Esophagus (tissue), 2 donors: ENCODE results near the gene PHF21B. TPM values are rescaled to one million over a fixed set of nuclear protein-coding genes. Genes with fewer than 3 reads are reported as not detected.

Source experiments
- H3K27ac ChIP-seq, 2 donors: one replicate each; pipeline ENCODE4 v1.5.1; 2013; ENCODE audit warnings: low read depth in 2 of 2, mild to moderate bottlenecking in 2 of 2, inconsistent platforms in 1 of 2, low read length in 1 of 2, moderate library complexity in 1 of 2
- H3K27me3 ChIP-seq, 2 donors: one replicate each; pipeline ENCODE4 v1.6.1; 2013; ENCODE audit warnings: low read length in 2 of 2, control low read depth in 1 of 2, mild to moderate bottlenecking in 1 of 2; ENCODE audit not compliant: insufficient read depth in 2 of 2, control insufficient read depth in 1 of 2
- H3K36me3 ChIP-seq, 2 donors: one replicate each; pipeline ENCODE4 v1.6.1; 2013; ENCODE audit warnings: low read length in 1 of 2; ENCODE audit not compliant: control insufficient read depth in 2 of 2, insufficient read depth in 2 of 2
- H3K4me1 ChIP-seq, 2 donors: one replicate each; pipeline ENCODE4 v1.6.1; 2013; ENCODE audit warnings: low read length in 1 of 2; ENCODE audit not compliant: control insufficient read depth in 2 of 2, insufficient read depth in 2 of 2
- H3K4me3 ChIP-seq, 2 donors: one replicate each; pipeline ENCODE4 v1.5.1; 2013; ENCODE audit warnings: low read length in 2 of 2, mild to moderate bottlenecking in 2 of 2, low read depth in 1 of 2, moderate library complexity in 1 of 2
- H3K9me3 ChIP-seq, 2 donors: one replicate each; pipeline ENCODE4 v1.6.1; 2013; ENCODE audit warnings: mild to moderate bottlenecking in 2 of 2, low read depth in 1 of 2, low read length in 1 of 2, moderate library complexity in 1 of 2; ENCODE audit not compliant: control insufficient read depth in 2 of 2, insufficient read depth in 1 of 2
- WGBS, 2 donors: extraction: QIAGEN DNeasy Blood & Tissue Kit; methylation state at CpG; one replicate each; pipeline ENCODE4 v1.1.7; 2013; 5-methylcytosine and 5-hydroxymethylcytosine counted together
- polyA plus RNA-seq, 2 donors: library from polyadenylated mRNA; stranded (reverse); fragments of 200-250 nt; gene quantifications; one replicate each; pipeline ENCODE4 v1.2.3, GENCODE V29; 2013
- donor health status: healthy with polysubstance abuse.
- donor health status: Bipolar disorder and iron deficiency.

The PHF21B gene
- polyA plus RNA-seq, 2 donors, result 0.08 to 0.25 TPM

DNA sequence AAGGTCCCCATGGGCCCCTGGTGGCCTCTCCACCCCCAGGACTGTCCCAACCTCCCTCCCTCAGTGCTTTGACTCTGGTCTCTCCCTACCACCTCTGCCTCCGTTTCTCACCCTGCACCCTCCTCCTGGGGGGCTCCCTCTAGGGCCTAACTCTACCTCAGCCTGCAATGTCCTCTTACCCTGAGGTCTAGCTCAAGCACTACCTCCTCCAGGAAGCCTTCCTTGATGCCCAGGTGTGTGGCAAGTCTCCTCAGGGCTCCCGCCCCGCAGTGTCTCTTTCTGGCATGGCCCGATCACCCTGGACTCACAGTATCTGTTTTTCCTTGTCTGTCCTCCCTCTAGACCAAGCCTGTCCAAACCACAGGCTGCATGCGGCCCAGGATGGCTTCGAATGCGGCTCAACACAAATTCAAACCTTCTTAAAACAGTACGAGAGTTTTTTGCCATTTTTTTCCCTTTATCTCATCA is 90.8 kb downstream of the PHF21B start:
- Histone ChIP-seq H3K4me3 (no peak overlapping the region), H3K27me3 (no peaks in the 10 kb centered on the region), H3K4me1 (no peaks in the 10 kb centered on the region), H3K36me3 (no peaks in the 10 kb centered on the region), H3K27ac (no peak overlapping the region), H3K9me3 (no peaks in the 10 kb centered on the region)
- 87 to 91% methylated on average over 8 of the region's 8 CpGs for WGBS, 2 donors

- Histone ChIP-seq H3K27me3 (no peaks in the 10 kb centered on the region), H3K36me3 (no peaks in the 10 kb centered on the region), H3K9me3 (no peaks in the 10 kb centered on the region), H3K4me3 (no peak overlapping the region), H3K27ac (no peak overlapping the region), H3K4me1 (no peaks in the 10 kb centered on the region)
- WGBS, 2 donors, result 74 to 82% methylated on average over 16 to 18 of the region's 18 CpGs
Observed at GRCh38 chr22:44918166-44918924, 91.5 kb downstream of the PHF21B start.

DNA sequence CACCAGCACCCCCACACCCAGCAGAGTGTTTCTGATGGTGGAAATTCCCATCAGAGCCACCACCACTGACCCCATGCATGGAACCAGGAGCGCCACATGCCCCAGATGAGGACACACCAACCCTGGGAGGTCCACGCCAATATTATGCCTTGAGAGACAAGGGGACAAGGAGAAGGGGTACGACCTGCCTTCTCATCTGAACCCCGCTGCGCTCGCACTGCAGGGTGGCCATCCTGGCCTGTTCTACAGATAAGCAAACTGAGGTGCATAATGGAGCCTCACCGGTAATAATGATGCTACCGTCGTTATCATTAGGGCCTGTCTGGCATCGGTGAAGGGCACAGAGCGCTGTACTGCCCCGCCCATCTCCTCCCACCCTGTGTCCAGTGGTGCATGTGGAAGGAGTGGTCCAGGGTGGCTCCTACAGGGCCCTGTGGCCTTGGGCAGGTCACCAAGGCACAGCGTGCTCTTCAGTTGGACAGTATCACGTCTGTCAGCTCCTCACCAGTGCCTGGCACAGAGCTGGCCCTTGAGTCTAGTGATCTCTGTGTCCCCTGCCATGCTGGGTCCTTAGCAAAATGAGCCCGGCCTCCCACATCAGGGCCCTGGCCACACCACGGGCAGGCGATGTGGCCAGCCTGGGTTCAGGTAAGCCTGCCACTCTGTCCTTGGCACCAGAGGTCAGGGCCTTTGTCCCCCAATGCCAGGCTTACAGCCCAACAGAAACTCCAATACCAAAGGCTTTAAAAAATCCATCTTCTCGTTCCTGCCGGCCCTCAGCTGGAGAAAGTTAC is 92.2 kb downstream of the PHF21B start:
- WGBS, 2 donors, result 83 to 90% methylated on average over 19 of the region's 19 CpGs
- H3K36me3 ChIP-seq, result no peaks in the 10 kb centered on the region
- H3K4me1 ChIP-seq, result no peaks in the 10 kb centered on the region
- no peak overlapping the region for H3K27ac ChIP-seq
- no peak overlapping the region for H3K4me3 ChIP-seq
- no peaks in the 10 kb centered on the region for H3K9me3 ChIP-seq
- no peaks in the 10 kb centered on the region for H3K27me3 ChIP-seq

DNA sequence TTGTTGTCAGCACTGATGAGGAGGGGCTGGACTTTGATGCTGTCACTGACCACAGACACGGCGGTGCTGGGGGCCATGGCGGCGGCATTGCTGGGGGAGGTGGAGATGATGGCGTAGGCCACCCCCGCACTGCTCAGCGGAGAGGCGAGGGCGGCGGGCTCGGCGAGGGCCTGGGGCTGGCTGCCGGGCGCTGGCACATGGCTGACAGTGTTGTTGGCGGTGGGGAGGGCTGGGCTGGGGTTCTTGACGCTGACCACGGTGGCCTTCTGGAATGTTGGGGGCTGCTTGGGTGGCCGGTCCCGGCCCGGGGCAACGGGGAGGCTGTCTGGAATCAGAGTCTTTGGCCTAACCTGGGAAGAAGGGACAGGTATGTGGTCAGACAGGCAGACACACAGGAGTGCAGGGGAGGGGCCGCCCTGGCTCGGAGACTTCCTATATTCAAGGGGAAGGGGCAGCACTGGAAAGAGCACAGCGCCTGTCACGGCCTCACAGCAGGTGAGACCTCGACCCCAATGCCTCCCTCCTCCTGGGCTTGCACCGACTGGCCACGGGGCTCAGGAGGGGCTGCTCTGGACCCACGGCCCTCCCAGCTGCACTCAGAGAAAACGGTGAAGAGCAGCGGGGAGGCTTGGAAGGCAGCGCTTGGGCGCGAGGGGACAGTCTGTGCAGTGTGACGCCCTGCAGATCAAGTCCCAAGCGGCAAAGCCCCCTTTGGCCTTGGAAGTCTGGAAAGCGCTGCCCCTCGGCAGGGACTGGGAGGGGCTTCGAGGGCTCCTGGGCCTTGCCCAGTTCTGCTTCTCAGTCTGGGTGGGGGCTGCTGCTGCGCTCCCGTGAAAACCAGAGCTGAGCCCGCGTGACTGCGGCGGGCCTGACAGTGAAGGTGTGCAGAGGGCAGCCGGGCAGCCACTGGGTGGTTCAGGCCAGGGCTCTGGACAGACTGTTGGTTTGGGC is 93.2 kb downstream of the PHF21B start:
- Histone ChIP-seq H3K27ac (no peak overlapping the region), H3K36me3 (no peaks in the 10 kb centered on the region), H3K9me3 (peaks cover 0 to under 1% of the 10 kb centered on the region in 2 donors), H3K4me1 (no peaks in the 10 kb centered on the region), H3K27me3 (no peaks in the 10 kb centered on the region), H3K4me3 (no peak overlapping the region)
- 84 to 86% methylated on average over 43 to 46 of the region's 46 CpGs for WGBS, 2 donors

GRCh38 chr22:44915441-44915840 is 94.4 kb downstream of the PHF21B start:
- Histone ChIP-seq H3K9me3 (peaks cover 0 to 3% of the 10 kb centered on the region in 2 donors), H3K4me3 (no peak overlapping the region), H3K4me1 (no peaks in the 10 kb centered on the region), H3K27me3 (no peaks in the 10 kb centered on the region), H3K36me3 (no peaks in the 10 kb centered on the region), H3K27ac (no peak overlapping the region)
- WGBS, 2 donors, result 84 to 86% methylated on average over 10 of the region's 10 CpGs

- H3K4me1 ChIP-seq, result no peaks in the 10 kb centered on the region
- H3K27me3 ChIP-seq, result no peaks in the 10 kb centered on the region
- no peak overlapping the region for H3K4me3 ChIP-seq
- 69 to 77% methylated on average over 10 to 13 of the region's 13 CpGs for WGBS, 2 donors
- peaks cover 0 to 3% of the 10 kb centered on the region in 2 donors for H3K9me3 ChIP-seq
- H3K36me3 ChIP-seq, result no peaks in the 10 kb centered on the region
- no peak overlapping the region for H3K27ac ChIP-seq
Observed at GRCh38 chr22:44914026-44914721, 95.6 kb downstream of the PHF21B start.

DNA sequence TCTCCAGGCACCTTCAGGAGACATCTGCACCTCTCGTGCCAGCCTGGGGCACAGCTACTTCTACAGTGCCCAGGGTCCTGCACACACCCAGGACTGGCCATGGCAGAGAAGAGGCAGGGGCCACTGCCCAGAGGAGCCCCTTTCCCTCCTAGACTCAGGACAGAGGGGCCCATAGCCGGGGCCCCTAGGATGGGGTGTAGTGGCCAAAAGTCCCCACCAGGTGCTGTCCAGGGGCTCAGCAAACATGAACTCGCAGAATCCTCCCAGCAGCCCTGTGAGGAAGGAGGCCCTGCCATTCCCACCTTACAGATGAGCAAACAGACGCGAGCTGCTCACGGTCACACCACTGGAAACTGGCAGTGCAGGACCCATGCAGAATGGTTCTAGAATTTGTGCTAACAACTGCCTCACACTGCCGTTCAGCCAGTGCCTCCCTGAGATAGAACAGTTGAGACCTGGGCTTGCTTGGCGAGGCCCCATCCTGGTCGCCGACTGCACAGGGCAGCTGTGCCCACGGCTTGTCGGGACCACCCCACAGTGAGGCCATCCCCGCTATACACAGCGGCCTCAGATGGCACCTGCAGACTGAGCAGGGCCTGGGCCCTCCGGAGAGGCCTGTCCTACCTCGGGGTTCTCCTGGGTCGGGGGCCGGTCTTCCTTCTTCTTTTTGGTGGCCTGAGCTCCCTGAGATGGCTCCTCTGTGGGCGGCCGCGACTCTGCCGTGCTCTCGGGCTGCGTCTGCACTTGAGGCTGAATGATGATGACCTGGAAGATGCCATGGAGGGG is 96.4 kb downstream of the PHF21B start:
- Histone ChIP-seq H3K4me3 (no peak overlapping the region), H3K9me3 (peaks cover 0 to 3% of the 10 kb centered on the region in 2 donors), H3K36me3 (no peaks in the 10 kb centered on the region), H3K4me1 (no peaks in the 10 kb centered on the region), H3K27ac (no peak overlapping the region), H3K27me3 (no peaks in the 10 kb centered on the region)
- 89 to 91% methylated on average over 24 of the region's 24 CpGs for WGBS, 2 donors

DNA sequence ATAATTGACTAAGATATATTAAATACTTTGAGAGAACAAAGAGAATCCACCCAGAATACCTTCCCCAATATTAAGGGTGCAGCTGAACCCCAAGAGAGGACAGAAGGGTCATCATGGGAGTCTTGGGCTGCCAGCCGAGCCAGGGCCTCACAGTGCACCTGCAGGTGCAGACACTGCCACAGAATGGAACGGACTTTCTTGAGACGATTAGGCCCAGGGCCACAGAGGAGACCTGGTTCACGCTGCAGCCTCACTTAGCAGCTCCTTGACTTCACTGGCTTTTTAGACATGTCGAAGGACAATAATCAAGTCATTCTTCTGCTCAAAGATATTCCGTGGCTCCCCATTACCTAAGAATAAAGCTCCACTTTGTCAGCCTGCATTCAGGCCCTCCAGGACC is 100.6 kb downstream of the PHF21B start:
- Histone ChIP-seq H3K4me1 (no peaks in the 10 kb centered on the region), H3K36me3 (no peaks in the 10 kb centered on the region), H3K27me3 (no peaks in the 10 kb centered on the region), H3K27ac (no peak overlapping the region), H3K9me3 (peaks cover 0 to 3% of the 10 kb centered on the region in 2 donors), H3K4me3 (no peak overlapping the region)
- 82 to 91% methylated on average over 6 of the region's 6 CpGs for WGBS, 2 donors
